ENCODE results near the gene C2orf69. TPM values are rescaled to one million over a fixed set of nuclear protein-coding genes. Genes with fewer than 3 reads are reported as not detected.

The C2orf69 gene
- total and polyA plus RNA-seq, 4 donors, result 4.5 to 11.1 (median 6.8) TPM

DNA sequence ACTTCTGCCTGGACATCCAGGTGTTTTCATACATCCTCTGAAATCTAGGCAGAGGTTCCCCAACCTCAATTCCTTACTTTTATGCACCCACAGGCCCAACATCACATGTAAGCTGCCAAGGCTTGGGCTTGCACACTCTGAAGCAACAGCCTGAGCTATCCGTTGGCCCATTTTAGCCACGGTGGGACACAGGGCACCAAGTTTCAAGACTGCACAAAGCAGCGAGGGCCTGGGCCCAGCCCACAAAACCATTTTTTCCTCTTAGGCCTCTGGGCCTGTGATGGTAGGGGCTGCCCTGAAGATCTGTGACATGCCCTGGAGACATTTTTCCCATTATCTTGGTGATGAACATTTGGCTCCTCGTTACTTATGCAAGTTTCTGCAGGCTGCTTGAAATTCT is 5.9 kb downstream of the C2orf69 start:
- Histone ChIP-seq H3K9me3 (ENCODE audit: control insufficient read depth in 4 of 4, insufficient read depth in 3 of 4, low read length in 3 of 4) (peaks cover 0 to 6% (median 2%) of the 10 kb centered on the region in 4 donors), H3K27me3 (ENCODE audit: control insufficient read depth in 3 of 3, insufficient read depth in 3 of 3, low read length in 2 of 3) (no peaks in the 10 kb centered on the region), H3K36me3 (ENCODE audit: control insufficient read depth in 4 of 4, insufficient read depth in 4 of 4, low read length in 4 of 4) (peaks cover 2 to 21% (median 9%) of the 10 kb centered on the region in 4 donors), H3K27ac (ENCODE audit: low read depth in 1 of 2, low read length in 1 of 2) (no peak overlapping the region), H3K4me1 (ENCODE audit: control insufficient read depth in 5 of 5, insufficient read depth in 5 of 5, low read length in 5 of 5) (peaks cover 1 to 14% (median 9%) of the 10 kb centered on the region in 5 donors), H3K4me3 (no peak overlapping the region), H3K9ac (ENCODE audit: insufficient read depth in 1 of 2, low read length in 2 of 2) (no peak overlapping the region)
- WGBS, 2 donors, result 87 to 97% methylated on average over 4 of the region's 4 CpGs
- DNase-seq (no peak), ATAC-seq (ENCODE audit: insufficient read depth, low FRiP score) (no peak)
- TF ChIP-seq, protein P1, sequence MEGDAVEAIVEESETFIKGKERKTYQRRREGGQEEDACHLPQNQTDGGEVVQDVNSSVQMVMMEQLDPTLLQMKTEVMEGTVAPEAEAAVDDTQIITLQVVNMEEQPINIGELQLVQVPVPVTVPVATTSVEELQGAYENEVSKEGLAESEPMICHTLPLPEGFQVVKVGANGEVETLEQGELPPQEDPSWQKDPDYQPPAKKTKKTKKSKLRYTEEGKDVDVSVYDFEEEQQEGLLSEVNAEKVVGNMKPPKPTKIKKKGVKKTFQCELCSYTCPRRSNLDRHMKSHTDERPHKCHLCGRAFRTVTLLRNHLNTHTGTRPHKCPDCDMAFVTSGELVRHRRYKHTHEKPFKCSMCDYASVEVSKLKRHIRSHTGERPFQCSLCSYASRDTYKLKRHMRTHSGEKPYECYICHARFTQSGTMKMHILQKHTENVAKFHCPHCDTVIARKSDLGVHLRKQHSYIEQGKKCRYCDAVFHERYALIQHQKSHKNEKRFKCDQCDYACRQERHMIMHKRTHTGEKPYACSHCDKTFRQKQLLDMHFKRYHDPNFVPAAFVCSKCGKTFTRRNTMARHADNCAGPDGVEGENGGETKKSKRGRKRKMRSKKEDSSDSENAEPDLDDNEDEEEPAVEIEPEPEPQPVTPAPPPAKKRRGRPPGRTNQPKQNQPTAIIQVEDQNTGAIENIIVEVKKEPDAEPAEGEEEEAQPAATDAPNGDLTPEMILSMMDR (IDR thresholded peaks at IDR 0.05; ENCODE audit: control extremely low read depth, extremely low read depth), result no peak

GRCh38 chr2:199922856-199923255 is 11.8 kb downstream of the C2orf69 start:
- Histone ChIP-seq H3K4me1 (ENCODE audit: control insufficient read depth in 5 of 5, insufficient read depth in 5 of 5, low read length in 5 of 5) (peaks cover 0 to 8% (median 4%) of the 10 kb centered on the region in 5 donors), H3K36me3 (ENCODE audit: control insufficient read depth in 4 of 4, insufficient read depth in 4 of 4, low read length in 4 of 4) (peaks cover 1 to 10% (median 5%) of the 10 kb centered on the region in 4 donors), H3K9me3 (ENCODE audit: control insufficient read depth in 4 of 4, insufficient read depth in 3 of 4, low read length in 3 of 4) (no peaks in the 10 kb centered on the region), H3K9ac (ENCODE audit: insufficient read depth in 1 of 2, low read length in 2 of 2) (no peak overlapping the region), H3K27ac (ENCODE audit: low read depth in 1 of 2, low read length in 1 of 2) (no peak overlapping the region), H3K27me3 (ENCODE audit: control insufficient read depth in 3 of 3, insufficient read depth in 3 of 3, low read length in 2 of 3) (no peaks in the 10 kb centered on the region), H3K4me3 (no peak overlapping the region)
- WGBS, 2 donors, result 64 to 75% methylated on average over 5 of the region's 5 CpGs
- DNase-seq, result no peak
- TF ChIP-seq, protein P1 (IDR thresholded peaks at IDR 0.05; ENCODE audit: control extremely low read depth, extremely low read depth), result no peak
- ATAC-seq (ENCODE audit: insufficient read depth, low FRiP score), result no peak

DNA sequence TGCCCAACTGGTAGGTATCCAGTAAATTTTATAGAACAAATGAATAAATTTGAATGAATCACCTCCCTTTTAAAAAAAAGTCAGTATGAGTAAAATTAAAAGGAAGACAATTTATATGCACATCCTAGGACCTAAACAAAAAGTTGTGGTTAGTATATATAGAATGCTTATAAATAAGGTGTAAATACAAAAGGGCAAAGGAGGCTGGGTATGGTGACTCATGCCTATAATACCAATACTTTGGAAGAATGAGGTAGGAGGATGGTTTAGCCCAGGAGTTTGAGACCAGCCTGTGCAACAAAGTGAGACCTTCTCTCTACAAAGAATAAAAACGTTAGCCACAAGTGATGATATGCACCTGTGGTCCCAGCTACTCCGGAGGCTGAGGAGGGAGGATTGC is 12.8 kb downstream of the C2orf69 start:
- WGBS, 2 donors, result 85% methylated on average over 2 of the region's 2 CpGs

More for the DNA sequence above, 12.8 kb downstream of the C2orf69 start:
- Histone ChIP-seq H3K36me3 (ENCODE audit: control insufficient read depth in 4 of 4, insufficient read depth in 4 of 4, low read length in 4 of 4) (peaks cover 0 to 7% (median 4%) of the 10 kb centered on the region in 4 donors), H3K27ac (ENCODE audit: low read depth in 1 of 2, low read length in 1 of 2) (no peak overlapping the region), H3K27me3 (ENCODE audit: control insufficient read depth in 3 of 3, insufficient read depth in 3 of 3, low read length in 2 of 3) (no peaks in the 10 kb centered on the region), H3K9ac (ENCODE audit: insufficient read depth in 1 of 2, low read length in 2 of 2) (no peak overlapping the region), H3K4me3 (no peak overlapping the region), H3K9me3 (ENCODE audit: control insufficient read depth in 4 of 4, insufficient read depth in 3 of 4, low read length in 3 of 4) (no peaks in the 10 kb centered on the region), H3K4me1 (ENCODE audit: control insufficient read depth in 5 of 5, insufficient read depth in 5 of 5, low read length in 5 of 5) (peaks cover 0 to 8% (median 4%) of the 10 kb centered on the region in 5 donors)
- TF ChIP-seq, protein P1 (IDR thresholded peaks at IDR 0.05; ENCODE audit: control extremely low read depth, extremely low read depth), result no peak
- ATAC-seq (ENCODE audit: insufficient read depth, low FRiP score), result no peak
- DNase-seq, result no peak
